HG03060 (cell line): ENCODE results near the gene ALPI.

Experiments used
- ATAC-seq: cut with Tn5 transposase; IDR thresholded peaks from one replicate; pipeline ENCODE4 v1.9.1; 2021; ENCODE audit warnings: low read depth, moderate number of reproducible peaks; ENCODE audit not compliant: unreplicated experiment

The ALPI gene

GRCh38 chr2:232494542-232494941 is 38.6 kb downstream of the ALPI start:
- ATAC-seq: no peak

GRCh38 chr2:232495292-232495691 is 39.3 kb downstream of the ALPI start:
- no peak for ATAC-seq

- no peak for ATAC-seq
These were observed 40.7 kb downstream of the ALPI start for GRCh38 chr2:232496501-232497270.

- ATAC-seq: no peak
These were observed 41.4 kb downstream of the ALPI start for GRCh38 chr2:232497348-232497747.

- no peak for ATAC-seq
These were observed 42.5 kb downstream of the ALPI start for GRCh38 chr2:232498452-232498851.

GRCh38 chr2:232501331-232501771 is 45.4 kb downstream of the ALPI start:
- no peak for ATAC-seq

- ATAC-seq: no peak
These were observed 45.9 kb downstream of the ALPI start for GRCh38 chr2:232501794-232502390.

- no peak for ATAC-seq
These were observed 46.6 kb downstream of the ALPI start for GRCh38 chr2:232502511-232502910.

GRCh38 chr2:232502911-232503808 is 47.2 kb downstream of the ALPI start:
- no peak for ATAC-seq

GRCh38 chr2:232503809-232504323 is 47.9 kb downstream of the ALPI start:
- ATAC-seq: no peak

- ATAC-seq: no peak
These were observed 48.5 kb downstream of the ALPI start for GRCh38 chr2:232504438-232504837.

GRCh38 chr2:232505856-232506255 is 49.9 kb downstream of the ALPI start:
- no peak for ATAC-seq

- no peak for ATAC-seq
These were observed 50.8 kb downstream of the ALPI start for GRCh38 chr2:232506709-232507108.

GRCh38 chr2:232508251-232508650 is 52.3 kb downstream of the ALPI start:
- no peak for ATAC-seq
